OCI-LY1 (cell line): ENCODE measurements around the gene LARP1B.
"Not testable (repeated sequence)": the region's sequence is repeated elsewhere in the genome, so short reads cannot be mapped to it uniquely, and the experiment has no call there.

Experiments
- CTCF ChIP-seq: fragments of 200-600 bp; sonication (generic), shearing (Covaris generic); IDR thresholded peaks from 2 replicates; pipeline ENCODE4 v1.5.1; 2017; ENCODE audit warnings: mild to moderate bottlenecking, antibody characterized with exemption, low read length, moderate library complexity, mixed read lengths
- EZH2 ChIP-seq: fragments of 200-600 bp; sonication (generic), shearing (Covaris generic); IDR thresholded peaks from 2 replicates; pipeline ENCODE4 v1.8.0; 2017; ENCODE audit warnings: borderline replicate concordance, mixed run types, mild to moderate bottlenecking, antibody characterized with exemption, low read length, moderate library complexity, mixed read lengths

GRCh38 chr4:128095293-128095692 is 34.2 kb downstream of the LARP1B start:
- TF ChIP-seq CTCF, EZH2: not testable (repeated sequence)
